Adrenal gland (tissue), 5 donors: ENCODE measurements around the gene MROH2B.

Source experiments
- CTCF ChIP-seq, 6 experiments: fragments of 450-650 bp in 4 of 6; fragments of 200-600 bp in 2 of 6; sonication (generic) in 1 of 6; IDR thresholded peaks; 1 replicate in 5 of 6; 2 replicates in 1 of 6; pipeline versions ENCODE4 v1.5.1 to v1.8.0; 2016 to 2021; ENCODE audit warnings: antibody characterized with exemption in 6 of 6, mild to moderate bottlenecking in 2 of 6, moderate library complexity in 1 of 6
- POLR2A ChIP-seq, 2 donors: fragments of 450-650 bp; IDR thresholded peaks; one replicate each; pipeline ENCODE4 v1.6.1; 2017; ENCODE audit warnings: antibody characterized with exemption in 2 of 2, mild to moderate bottlenecking in 2 of 2, moderate library complexity in 1 of 2
- donor health status: DM: no; HTN: no; CAD: no.

GRCh38 chr5:40986666-40987065 is 84.5 kb downstream of the MROH2B start:
- TF ChIP-seq POLR2A (IDR thresholded peaks at IDR 0.05) (no peak), CTCF (IDR thresholded peaks at IDR 0.05) (no peak)
